SK-N-SH treated with all-trans-retinoic acid at 6 μM for 48 hours (cell line): Measurements from ENCODE around the gene SGPP2.

Experiments
- ARNTL ChIP-seq: fragments of 450-650 bp; formaldehyde crosslinking; IDR thresholded peaks from 2 replicates; pipeline ENCODE4 v1.5.0; 2020; ENCODE audit warnings: low read depth, mild to moderate bottlenecking, moderate library complexity, borderline replicate concordance
- BACH2 ChIP-seq: fragments of 250-450 bp; sonication (Bioruptor Pico); IDR thresholded peaks from 2 replicates; pipeline ENCODE4 v1.9.0; 2021; ENCODE audit warnings: mild to moderate bottlenecking, borderline replicate concordance
- ZC3H10 ChIP-seq: fragments of 250-450 bp; sonication (Bioruptor Pico); IDR thresholded peaks from 2 replicates; pipeline ENCODE4 v1.5.1; 2021; ENCODE audit warnings: mild to moderate bottlenecking, moderate library complexity
- TF ChIP-seq, protein P1 (sequence below): fragments of 250-450 bp; sonication (Bioruptor Pico); IDR thresholded peaks from 2 replicates; pipeline ENCODE4 v1.8.0; 2020; ENCODE audit warnings: mild to moderate bottlenecking, moderate library complexity, borderline replicate concordance
- TF ChIP-seq, protein P2 (sequence below): fragments of 250-450 bp; sonication (Bioruptor Pico); IDR thresholded peaks from 2 replicates; pipeline ENCODE4 v1.5.1; 2020; ENCODE audit warnings: low read depth, mild to moderate bottlenecking, moderate library complexity

- TF ChIP-seq ARNTL (no peak), BACH2 (CRISPR knock-in tag) (no peak), ZC3H10 (CRISPR knock-in tag) (no peak)
- TF ChIP-seq, protein P1, sequence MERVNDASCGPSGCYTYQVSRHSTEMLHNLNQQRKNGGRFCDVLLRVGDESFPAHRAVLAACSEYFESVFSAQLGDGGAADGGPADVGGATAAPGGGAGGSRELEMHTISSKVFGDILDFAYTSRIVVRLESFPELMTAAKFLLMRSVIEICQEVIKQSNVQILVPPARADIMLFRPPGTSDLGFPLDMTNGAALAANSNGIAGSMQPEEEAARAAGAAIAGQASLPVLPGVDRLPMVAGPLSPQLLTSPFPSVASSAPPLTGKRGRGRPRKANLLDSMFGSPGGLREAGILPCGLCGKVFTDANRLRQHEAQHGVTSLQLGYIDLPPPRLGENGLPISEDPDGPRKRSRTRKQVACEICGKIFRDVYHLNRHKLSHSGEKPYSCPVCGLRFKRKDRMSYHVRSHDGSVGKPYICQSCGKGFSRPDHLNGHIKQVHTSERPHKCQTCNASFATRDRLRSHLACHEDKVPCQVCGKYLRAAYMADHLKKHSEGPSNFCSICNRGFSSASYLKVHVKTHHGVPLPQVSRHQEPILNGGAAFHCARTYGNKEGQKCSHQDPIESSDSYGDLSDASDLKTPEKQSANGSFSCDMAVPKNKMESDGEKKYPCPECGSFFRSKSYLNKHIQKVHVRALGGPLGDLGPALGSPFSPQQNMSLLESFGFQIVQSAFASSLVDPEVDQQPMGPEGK, result no peak
- TF ChIP-seq, protein P2, sequence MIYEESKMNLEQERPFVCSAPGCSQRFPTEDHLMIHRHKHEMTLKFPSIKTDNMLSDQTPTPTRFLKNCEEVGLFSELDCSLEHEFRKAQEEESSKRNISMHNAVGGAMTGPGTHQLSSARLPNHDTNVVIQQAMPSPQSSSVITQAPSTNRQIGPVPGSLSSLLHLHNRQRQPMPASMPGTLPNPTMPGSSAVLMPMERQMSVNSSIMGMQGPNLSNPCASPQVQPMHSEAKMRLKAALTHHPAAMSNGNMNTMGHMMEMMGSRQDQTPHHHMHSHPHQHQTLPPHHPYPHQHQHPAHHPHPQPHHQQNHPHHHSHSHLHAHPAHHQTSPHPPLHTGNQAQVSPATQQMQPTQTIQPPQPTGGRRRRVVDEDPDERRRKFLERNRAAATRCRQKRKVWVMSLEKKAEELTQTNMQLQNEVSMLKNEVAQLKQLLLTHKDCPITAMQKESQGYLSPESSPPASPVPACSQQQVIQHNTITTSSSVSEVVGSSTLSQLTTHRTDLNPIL (CRISPR knock-in tag), result no peak
These were observed 130.2 kb downstream of the SGPP2 start for GRCh38 chr2:222554517-222554916.
